WTC11 (cell line): Measurements from ENCODE around the gene HOXD8. TPM values are rescaled to one million over a fixed set of nuclear protein-coding genes. Genes with fewer than 3 reads are reported as not detected.
A peak's percentile ranks its signal among the peaks of the same experiment; 100 is the strongest.

Source experiments
- microRNA-seq: library from miRNA; unstranded; fragments of <30 nt; microRNA quantifications from one replicate; pipeline ENCODE4 v1.2.0, GENCODE V29; 2022; ENCODE audit warnings: borderline number of aligned reads
- total RNA-seq: library from RNA; stranded (reverse); gene quantifications from 3 replicates; pipeline ENCODE4 v1.2.3, GENCODE V29; 2021

HOXD8 gene
- total RNA-seq, 1 experiment from 2014 or later, result not detected

Small RNA genes within 50 kb of the gene (microRNA-seq; reads per million reads assigned to microRNA genes)
- gene MIR10B, result 12.6 reads per million, percentile 31 among the genes with 10 or more reads in this experiment

Other genes with a start within 250 kb of the HOXD8 start
- 10.3 to 13.8 TPM (median 13.7 TPM) in 3 replicates for gene LNPK, start 127.4 kb upstream of the HOXD8 start, total RNA-seq
- gene EVX2, start 45.7 kb upstream of the HOXD8 start, total RNA-seq, result 0.05 TPM in 1 of 3 replicates, not detected in the others
- not detected in 3 replicates for gene HOXD13, start 37.0 kb upstream of the HOXD8 start, total RNA-seq
- gene HOXD12, start 29.9 kb upstream of the HOXD8 start, total RNA-seq, result 0.17 TPM in 1 of 3 replicates, not detected in the others
- not detected in 3 replicates for gene HOXD11, start 22.4 kb upstream of the HOXD8 start, total RNA-seq
- gene HOXD10, start 12.9 kb upstream of the HOXD8 start, total RNA-seq, result not detected in 3 replicates
- not detected in 3 replicates for gene HOXD9, start 7.0 kb upstream of the HOXD8 start, total RNA-seq
- gene HOXD4, start 21.8 kb downstream of the HOXD8 start, total RNA-seq, result not detected in 3 replicates
- not detected in 3 replicates for gene HOXD3, start 27.6 kb downstream of the HOXD8 start, total RNA-seq
- gene HOXD1, start 59.0 kb downstream of the HOXD8 start, total RNA-seq, result 0.14 to 0.22 TPM in 2 of 3 replicates, not detected in the other
- gene MTX2, start 139.7 kb downstream of the HOXD8 start, total RNA-seq, result 33.6 to 40.5 TPM (median 37.5 TPM) in 3 replicates